Measurements from ENCODE around the gene NUDT2. TPM values are rescaled to one million over a fixed set of nuclear protein-coding genes. Genes with fewer than 3 reads are reported as not detected.

NUDT2 gene
- polyA plus RNA-seq, 1 donor from 2014 or later, result 62.6 TPM

GRCh38 chr9:34289159-34289558, 40.2 kb upstream of the NUDT2 start:
- no peak overlapping the region for H3K27ac ChIP-seq (ENCODE audit: low read length)
- H4K20me1 ChIP-seq (ENCODE audit: insufficient read depth), result no peaks in the 10 kb centered on the region
- no peak overlapping the region for H3K4me2 ChIP-seq (ENCODE audit: low read length)
- no peak overlapping the region for H3K4me3 ChIP-seq (ENCODE audit: low read length)
- H3F3A ChIP-seq (ENCODE audit: insufficient read depth, low read length, poor library complexity, severe bottlenecking), result no peaks in the 10 kb centered on the region
- no peak overlapping the region for H2AFZ ChIP-seq (ENCODE audit: low read depth, low read length)
- no peaks in the 10 kb centered on the region for H3K9me2 ChIP-seq (ENCODE audit: insufficient read depth, low read length)
- TF ChIP-seq POLR2AphosphoS5 (IDR thresholded peaks at IDR 0.05), result no peak
- no peak for TF ChIP-seq REST (IDR thresholded peaks at IDR 0.05; ENCODE audit: borderline replicate concordance)
- TF ChIP-seq CTCF (IDR thresholded peaks at IDR 0.05; ENCODE audit: poor library complexity, severe bottlenecking), result no peak
- TF ChIP-seq EZH2 (IDR thresholded peaks at IDR 0.05; ENCODE audit: borderline replicate concordance, insufficient read depth, low read length, poor library complexity, severe bottlenecking), result no peak
- TF ChIP-seq SMC3 (conservative IDR thresholded peaks at IDR 0.05; ENCODE audit: poor library complexity), result no peak
- no peak for TF ChIP-seq TAF1 (IDR thresholded peaks at IDR 0.05; ENCODE audit: low read depth)
- no peak for TF ChIP-seq EP300 (conservative IDR thresholded peaks at IDR 0.05; ENCODE audit: poor library complexity, severe bottlenecking)
- TF ChIP-seq MXI1 (conservative IDR thresholded peaks at IDR 0.05; ENCODE audit: poor library complexity, severe bottlenecking), result no peak
- TF ChIP-seq RAD21 (conservative IDR thresholded peaks at IDR 0.05), result no peak
- H3K79me2 ChIP-seq (replicated peaks; ENCODE audit: insufficient read depth, low read length), result no peaks in the 10 kb centered on the region
- H3K36me3 ChIP-seq (ENCODE audit: insufficient read depth, low read length), result no peaks in the 10 kb centered on the region
- no peak overlapping the region for H3K9ac ChIP-seq (ENCODE audit: low read length)
- no peaks in the 10 kb centered on the region for H3K9me3 ChIP-seq (ENCODE audit: low read length)
- no peaks in the 10 kb centered on the region for H3K27me3 ChIP-seq (ENCODE audit: insufficient read depth, low read depth, low read length)

- H3K9me2 ChIP-seq (ENCODE audit: insufficient read depth, low read length), result no peaks in the 10 kb centered on the region
- TF ChIP-seq POLR2AphosphoS5 (IDR thresholded peaks at IDR 0.05) (no peak), EZH2 (IDR thresholded peaks at IDR 0.05; ENCODE audit: borderline replicate concordance, insufficient read depth, low read length, poor library complexity, severe bottlenecking) (no peak), RAD21 (conservative IDR thresholded peaks at IDR 0.05) (no peak), MXI1 (conservative IDR thresholded peaks at IDR 0.05; ENCODE audit: poor library complexity, severe bottlenecking) (no peak), EP300 (conservative IDR thresholded peaks at IDR 0.05; ENCODE audit: poor library complexity, severe bottlenecking) (no peak), SMC3 (conservative IDR thresholded peaks at IDR 0.05; ENCODE audit: poor library complexity) (no peak), TAF1 (IDR thresholded peaks at IDR 0.05; ENCODE audit: low read depth) (no peak), REST (IDR thresholded peaks at IDR 0.05; ENCODE audit: borderline replicate concordance) (no peak), CTCF (IDR thresholded peaks at IDR 0.05; ENCODE audit: poor library complexity, severe bottlenecking) (no peak)
- H3K4me2 ChIP-seq (ENCODE audit: low read length), result no peak overlapping the region
- H3K79me2 ChIP-seq (replicated peaks; ENCODE audit: insufficient read depth, low read length), result no peaks in the 10 kb centered on the region
- no peak overlapping the region for H3K4me3 ChIP-seq (ENCODE audit: low read length)
- H3K9ac ChIP-seq (ENCODE audit: low read length), result no peak overlapping the region
- no peaks in the 10 kb centered on the region for H3F3A ChIP-seq (ENCODE audit: insufficient read depth, low read length, poor library complexity, severe bottlenecking)
- no peaks in the 10 kb centered on the region for H3K36me3 ChIP-seq (ENCODE audit: insufficient read depth, low read length)
- no peaks in the 10 kb centered on the region for H3K27me3 ChIP-seq (ENCODE audit: insufficient read depth, low read depth, low read length)
- no peaks in the 10 kb centered on the region for H3K9me3 ChIP-seq (ENCODE audit: low read length)
- H4K20me1 ChIP-seq (ENCODE audit: insufficient read depth), result no peaks in the 10 kb centered on the region
- H2AFZ ChIP-seq (ENCODE audit: low read depth, low read length), result no peak overlapping the region
- no peak overlapping the region for H3K27ac ChIP-seq (ENCODE audit: low read length)
Measured at GRCh38 chr9:34291023-34291422, 38.3 kb upstream of the NUDT2 start.

All from neural cell (in vitro differentiated cells).